Duodenal mucosa (tissue), 2 donors: ENCODE measurements around the gene LMCD1.

ENCODE experiments used
- H3K27ac ChIP-seq: one replicate; pipeline ENCODE4 v1.7.0; 2013; ENCODE audit warnings: low read depth, low read length
- H3K27me3 ChIP-seq, 2 donors: one replicate each; pipeline ENCODE4 v1.7.0; 2013; ENCODE audit warnings: low read length in 2 of 2, control low read depth in 1 of 2; ENCODE audit not compliant: insufficient read depth in 2 of 2, control insufficient read depth in 1 of 2
- H3K36me3 ChIP-seq, 2 donors: one replicate each; pipeline ENCODE4 v1.7.0; 2013; ENCODE audit warnings: low read length in 2 of 2, control low read depth in 1 of 2; ENCODE audit not compliant: insufficient read depth in 2 of 2, control insufficient read depth in 1 of 2
- H3K4me1 ChIP-seq, 2 donors: one replicate each; pipeline ENCODE4 v1.7.0; 2013; ENCODE audit warnings: low read length in 2 of 2, control low read depth in 1 of 2; ENCODE audit not compliant: insufficient read depth in 2 of 2, control insufficient read depth in 1 of 2
- H3K4me3 ChIP-seq, 2 donors: one replicate each; pipeline ENCODE4 v1.7.0; 2013; ENCODE audit warnings: low read length in 2 of 2, low read depth in 1 of 2
- H3K9ac ChIP-seq, 2 donors: one replicate each; pipeline ENCODE4 v1.7.0; 2013; ENCODE audit warnings: low read length in 2 of 2, low read depth in 1 of 2
- H3K9me3 ChIP-seq, 2 donors: one replicate each; pipeline ENCODE4 v1.7.0; 2013; ENCODE audit warnings: low read length in 2 of 2, control low read depth in 1 of 2; ENCODE audit not compliant: control insufficient read depth in 1 of 2

Gene LMCD1

DNA sequence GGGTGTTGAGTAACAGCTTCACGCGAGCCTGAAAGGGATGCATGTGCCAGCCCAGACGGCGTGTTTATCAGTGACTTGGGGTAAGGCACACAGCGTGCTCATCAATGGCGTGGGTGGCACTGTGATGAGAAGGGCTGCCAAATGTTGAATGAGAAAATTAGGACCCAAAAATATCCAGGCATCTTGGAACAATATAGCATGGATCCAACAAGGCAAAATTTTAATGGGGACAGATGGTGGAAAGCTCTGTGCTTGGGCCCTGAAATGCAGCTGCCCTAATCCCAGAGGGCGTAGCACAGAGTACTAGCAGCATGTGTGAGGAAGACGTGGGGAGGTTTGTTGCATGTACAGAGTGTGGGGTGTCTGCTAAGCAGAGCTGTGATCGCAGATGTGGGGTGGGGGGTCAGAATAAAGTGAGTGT, 94.1 kb downstream of the LMCD1 start:
- no peaks in the 10 kb centered on the region for H3K9me3 ChIP-seq
- H3K36me3 ChIP-seq: no peaks in the 10 kb centered on the region
- no peaks in the 10 kb centered on the region for H3K27me3 ChIP-seq
- H3K4me1 ChIP-seq: no peaks in the 10 kb centered on the region
- no peak overlapping the region for H3K9ac ChIP-seq
- no peak overlapping the region for H3K4me3 ChIP-seq
- H3K27ac ChIP-seq: no peak overlapping the region

DNA sequence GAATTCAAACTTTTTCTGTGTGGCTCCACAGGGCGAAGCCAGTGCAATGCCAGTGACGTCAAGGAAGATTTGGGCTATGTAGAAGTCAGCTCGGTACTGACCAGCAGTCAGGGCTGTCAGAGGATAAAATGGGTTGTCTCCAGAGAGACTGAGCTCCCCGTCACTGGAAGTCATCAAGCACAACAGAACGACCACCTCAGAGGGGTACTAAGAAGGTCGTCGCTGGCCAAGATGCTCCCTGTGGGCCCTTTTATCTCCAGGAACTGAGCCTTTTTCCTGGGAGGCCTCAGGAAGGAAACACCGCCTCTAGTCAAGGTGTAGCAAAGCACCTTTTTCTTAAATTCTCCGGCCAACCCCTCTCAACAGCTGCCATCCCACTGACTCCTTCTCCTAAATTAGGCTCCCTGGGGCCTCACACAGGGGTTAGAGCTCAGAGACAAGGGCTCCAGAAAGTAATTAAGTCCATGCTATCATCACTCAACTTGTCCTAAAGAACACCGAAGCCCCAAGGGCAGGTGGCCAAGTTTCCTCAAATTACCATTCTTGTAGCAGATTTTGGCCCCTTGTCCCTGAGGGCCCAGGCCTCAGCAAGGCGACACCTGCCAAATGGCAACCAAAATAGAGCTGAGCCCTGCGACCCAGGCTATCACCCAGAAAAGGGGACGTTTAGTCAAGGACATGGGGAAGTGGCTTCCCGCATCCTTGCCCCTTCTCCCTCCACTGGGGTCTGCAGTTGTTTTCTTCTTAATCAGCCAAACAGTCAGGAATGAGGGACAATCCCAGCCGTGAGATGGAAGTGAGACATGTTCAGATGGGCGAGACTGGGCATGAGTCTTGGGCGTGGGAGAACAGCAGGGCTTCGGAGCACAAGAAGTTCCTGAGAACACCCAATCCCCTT, 94.9 kb downstream of the LMCD1 start:
- no peak overlapping the region for H3K9ac ChIP-seq
- H3K9me3 ChIP-seq: no peaks in the 10 kb centered on the region
- no peaks in the 10 kb centered on the region for H3K27me3 ChIP-seq
- no peaks in the 10 kb centered on the region for H3K4me1 ChIP-seq
- no peaks in the 10 kb centered on the region for H3K36me3 ChIP-seq
- H3K4me3 ChIP-seq: no peak overlapping the region
- no peak overlapping the region for H3K27ac ChIP-seq

DNA sequence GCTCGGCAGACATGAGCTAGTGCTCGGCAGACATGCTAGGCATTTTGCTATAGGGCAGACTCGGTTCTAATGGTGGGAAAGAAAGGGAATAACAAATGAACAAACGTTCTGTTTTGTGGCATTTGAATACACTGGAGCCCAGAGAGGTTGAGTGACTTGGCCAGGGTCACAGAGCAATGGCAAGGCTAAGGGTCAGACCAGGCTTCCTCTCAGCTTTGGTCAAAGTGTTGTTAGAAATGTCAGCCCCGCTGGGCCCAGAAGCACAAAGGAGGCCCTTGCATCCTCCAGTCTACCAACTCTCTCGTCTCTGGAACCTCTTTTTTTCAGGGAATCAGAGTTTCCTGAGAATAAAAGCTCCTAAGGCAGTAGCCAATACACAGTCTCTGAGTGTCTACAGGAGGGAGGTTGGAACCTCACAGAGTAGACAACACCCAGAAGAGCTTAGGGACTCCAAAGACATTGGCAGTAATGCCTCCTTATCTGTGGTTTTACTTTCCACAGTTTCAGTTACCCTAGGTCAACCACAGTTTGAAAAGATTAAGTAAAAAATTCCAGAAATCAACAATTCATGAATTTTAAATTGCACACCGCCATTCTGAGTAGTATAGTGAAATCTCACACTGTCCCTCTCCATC, 95.7 kb downstream of the LMCD1 start:
- H3K27ac ChIP-seq: no peak overlapping the region
- H3K4me1 ChIP-seq: no peaks in the 10 kb centered on the region

DNA sequence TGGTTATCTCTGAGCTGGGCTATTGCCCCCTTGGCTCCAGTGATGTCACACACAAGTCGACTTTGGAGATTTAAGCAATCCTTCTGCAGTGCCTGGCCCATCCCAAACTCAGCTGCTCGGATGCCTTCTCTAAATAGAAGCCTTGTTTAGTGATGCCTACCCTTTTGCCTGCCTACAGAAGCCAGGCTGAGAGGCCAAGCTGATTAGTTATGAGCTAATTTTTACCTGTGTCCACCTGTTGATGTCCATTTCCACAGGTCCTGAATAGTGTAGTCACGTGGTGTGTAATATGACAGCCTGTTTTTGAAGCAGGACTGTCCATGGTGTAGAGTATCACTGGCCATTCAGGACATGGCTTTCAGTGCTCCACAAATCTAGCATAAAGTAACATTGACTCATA, 97.5 kb downstream of the LMCD1 start:
- no peak overlapping the region for H3K9ac ChIP-seq
- H3K27ac ChIP-seq: no peak overlapping the region
- no peaks in the 10 kb centered on the region for H3K36me3 ChIP-seq
- H3K4me3 ChIP-seq: no peak overlapping the region
- H3K4me1 ChIP-seq: no peaks in the 10 kb centered on the region
- H3K9me3 ChIP-seq: no peaks in the 10 kb centered on the region
- H3K27me3 ChIP-seq: no peaks in the 10 kb centered on the region

More for the DNA sequence above, 95.7 kb downstream of the LMCD1 start:
- Histone ChIP-seq H3K9me3 (no peaks in the 10 kb centered on the region), H3K27me3 (no peaks in the 10 kb centered on the region), H3K4me3 (no peak overlapping the region), H3K9ac (no peak overlapping the region), H3K36me3 (no peaks in the 10 kb centered on the region)

DNA sequence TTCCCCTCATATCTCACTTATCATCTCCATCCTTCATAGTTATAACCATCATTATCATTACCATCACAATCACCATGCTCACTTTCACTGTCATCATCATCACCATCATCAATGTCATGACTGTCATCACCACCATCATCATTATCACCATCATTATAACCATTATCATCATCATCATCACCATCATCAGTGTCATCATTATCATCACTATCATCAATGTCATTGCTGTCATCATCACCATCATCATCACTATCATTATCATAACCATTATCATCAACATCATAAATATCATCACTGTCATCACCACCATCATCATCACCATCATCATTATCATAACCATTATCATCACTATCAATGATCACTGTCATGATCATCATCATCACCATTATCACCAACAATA, 98.8 kb downstream of the LMCD1 start:
- H3K9ac ChIP-seq: no peak overlapping the region
- no peaks in the 10 kb centered on the region for H3K9me3 ChIP-seq
- H3K4me1 ChIP-seq: no peaks in the 10 kb centered on the region
- H3K4me3 ChIP-seq: no peak overlapping the region
- no peaks in the 10 kb centered on the region for H3K27me3 ChIP-seq
- H3K27ac ChIP-seq: no peak overlapping the region
- no peaks in the 10 kb centered on the region for H3K36me3 ChIP-seq

DNA sequence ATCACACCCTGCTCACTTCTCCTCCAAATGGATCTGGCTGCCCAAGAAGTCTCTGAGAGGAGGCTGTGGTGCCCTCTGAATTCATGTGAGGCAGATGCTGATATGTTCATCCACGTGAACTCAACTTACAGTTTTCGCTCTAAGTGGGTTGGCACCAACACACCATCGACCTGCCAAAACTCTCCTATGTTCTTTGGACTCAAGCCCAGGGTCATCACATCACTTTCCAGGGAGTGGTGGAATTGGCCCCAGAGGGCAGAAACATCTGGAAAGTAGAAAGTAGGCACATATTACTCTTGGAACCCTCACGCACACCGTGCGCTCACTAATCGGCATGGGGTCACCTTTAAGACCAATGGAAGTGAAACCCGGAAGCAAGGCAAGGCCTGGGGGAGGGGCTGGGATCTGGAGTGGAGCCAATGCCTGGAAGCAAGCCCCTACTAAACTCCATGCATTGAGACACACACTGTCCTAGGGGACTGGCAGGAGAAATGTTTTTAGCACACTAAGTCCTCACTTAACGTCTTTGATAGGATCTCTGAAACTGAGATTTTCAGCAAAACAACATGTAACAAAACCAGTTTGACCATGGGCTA, 101.6 kb downstream of the LMCD1 start:
- Histone ChIP-seq H3K36me3 (no peaks in the 10 kb centered on the region), H3K27me3 (no peaks in the 10 kb centered on the region), H3K9ac (no peak overlapping the region), H3K4me1 (no peaks in the 10 kb centered on the region), H3K9me3 (no peaks in the 10 kb centered on the region), H3K4me3 (no peak overlapping the region), H3K27ac (no peak overlapping the region)

DNA sequence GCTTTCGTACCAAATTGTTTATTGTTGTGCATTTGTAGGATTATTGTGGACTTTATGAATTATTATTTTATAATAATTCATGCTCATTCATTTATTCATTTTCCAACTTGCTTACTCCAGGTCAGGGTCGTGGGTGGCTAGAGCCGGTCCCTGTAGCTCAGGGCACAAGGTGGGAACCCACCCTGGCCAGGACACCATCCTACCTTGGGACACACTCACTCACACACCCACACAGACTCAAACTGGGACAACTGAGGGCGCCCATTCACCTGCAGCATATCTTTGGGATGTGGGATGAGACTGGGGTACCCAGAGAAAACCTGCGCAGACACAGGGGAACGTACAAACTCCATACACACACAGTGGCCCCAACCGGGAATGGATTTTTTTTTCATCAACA, 102.4 kb downstream of the LMCD1 start:
- no peak overlapping the region for H3K4me3 ChIP-seq
- H3K27ac ChIP-seq: no peak overlapping the region
- no peaks in the 10 kb centered on the region for H3K9me3 ChIP-seq
- no peaks in the 10 kb centered on the region for H3K36me3 ChIP-seq
- no peak overlapping the region for H3K9ac ChIP-seq
- no peaks in the 10 kb centered on the region for H3K27me3 ChIP-seq
- no peaks in the 10 kb centered on the region for H3K4me1 ChIP-seq

DNA sequence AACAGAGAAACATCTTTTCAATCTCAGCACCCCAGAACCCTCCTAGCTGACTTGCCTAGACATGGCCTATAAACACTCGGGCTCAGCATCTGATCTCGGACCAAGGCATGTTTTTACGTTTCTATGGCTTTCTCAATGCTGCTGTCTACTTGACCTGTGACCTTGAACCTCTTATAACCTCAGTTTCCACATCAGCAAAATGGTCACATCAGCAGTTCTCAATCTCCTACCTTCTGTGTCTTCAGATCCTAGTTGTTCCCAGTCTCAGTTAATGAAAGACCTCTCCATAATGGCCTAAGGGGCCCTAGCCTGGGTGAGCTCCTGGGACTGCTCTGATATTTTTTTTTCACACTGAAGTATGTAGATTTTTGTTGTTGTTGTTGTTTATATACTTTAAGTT, 103.4 kb downstream of the LMCD1 start:
- Histone ChIP-seq H3K36me3 (no peaks in the 10 kb centered on the region), H3K4me1 (no peaks in the 10 kb centered on the region), H3K9me3 (no peaks in the 10 kb centered on the region)

DNA sequence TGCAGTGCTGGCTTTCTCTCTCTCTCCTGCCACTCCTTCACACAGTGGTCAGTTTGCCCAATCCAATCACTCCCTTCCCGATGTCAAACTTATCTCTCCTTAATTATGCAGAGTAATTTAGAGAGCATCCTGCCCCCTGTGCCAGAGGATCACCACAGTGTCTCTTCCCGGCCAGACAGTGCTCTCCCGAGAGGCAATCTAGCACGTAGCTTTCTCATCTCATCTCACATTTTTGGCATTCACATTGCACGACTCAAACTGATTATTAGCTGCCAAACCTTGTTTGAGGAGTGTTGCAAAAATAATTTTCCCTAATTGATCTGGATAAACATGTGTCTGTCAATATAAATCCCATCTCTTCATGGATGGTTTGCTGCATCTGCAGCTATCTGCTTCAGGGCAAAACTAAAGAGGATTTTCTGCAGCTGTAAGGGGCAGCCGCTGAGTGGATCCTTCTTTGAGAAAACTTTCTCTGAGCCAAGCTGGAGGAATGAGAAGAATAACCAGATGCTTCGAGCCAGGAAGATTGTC, 105.1 kb downstream of the LMCD1 start:
- no peak overlapping the region for H3K9ac ChIP-seq
- H3K4me3 ChIP-seq: no peak overlapping the region
- no peaks in the 10 kb centered on the region for H3K36me3 ChIP-seq
- H3K4me1 ChIP-seq: no peaks in the 10 kb centered on the region
- no peaks in the 10 kb centered on the region for H3K9me3 ChIP-seq
- no peaks in the 10 kb centered on the region for H3K27me3 ChIP-seq
- H3K27ac ChIP-seq: no peak overlapping the region

More for the DNA sequence above, 103.4 kb downstream of the LMCD1 start:
- Histone ChIP-seq H3K9ac (no peak overlapping the region), H3K27me3 (no peaks in the 10 kb centered on the region), H3K4me3 (no peak overlapping the region), H3K27ac (no peak overlapping the region)
